PC-9 (cell line): ENCODE measurements around the gene COL23A1.

Experiments used
- CTCF ChIP-seq: fragments of 200-600 bp; sonication (generic); conservative IDR thresholded peaks from 2 replicates; pipeline ENCODE4 v1.6.1; 2017; ENCODE audit warnings: mixed run types, antibody characterized with exemption, mild to moderate bottlenecking, moderate library complexity
- EZH2 ChIP-seq: fragments of 200-600 bp; sonication (generic); IDR thresholded peaks from 2 replicates; pipeline ENCODE4 v1.8.0; 2017; ENCODE audit warnings: antibody characterized with exemption, low read depth

DNA sequence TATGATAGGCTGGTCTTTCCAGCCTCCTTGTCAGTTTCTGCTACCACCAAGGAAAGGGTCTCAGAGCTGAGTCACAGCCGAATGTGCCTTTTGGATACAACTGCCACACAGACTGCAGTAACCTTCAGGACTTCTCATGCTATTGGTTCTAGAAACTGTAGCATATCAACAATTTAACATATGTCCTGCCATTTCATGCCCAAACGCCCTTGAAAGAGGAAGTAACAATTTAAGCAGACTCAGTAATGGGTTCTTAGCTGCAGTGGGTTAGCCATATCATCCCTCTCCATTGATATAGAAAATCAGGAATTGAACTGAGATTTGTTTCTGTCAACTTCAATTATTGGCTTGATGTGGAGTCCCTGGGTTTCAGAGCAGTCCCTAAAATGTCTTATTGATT lies 40.8 kb upstream of the COL23A1 start:
- TF ChIP-seq CTCF (no peak), EZH2 (no peak)
